Subcutaneous adipose tissue (tissue), 4 donors: ENCODE data around the gene FZD2. TPM values are rescaled to one million over a fixed set of nuclear protein-coding genes. Genes with fewer than 3 reads are reported as not detected.

Source experiments
- total RNA-seq, 4 donors: library from RNA; depleted of rRNA; stranded (reverse); fragments of >200 nt; gene quantifications; one replicate each; pipeline ENCODE4 v1.1.0, GENCODE V29; 2016
- TF ChIP-seq, protein P1 (sequence below): fragments of 450-650 bp; IDR thresholded peaks from one replicate; pipeline ENCODE4 v1.5.1; 2016; ENCODE audit warnings: low read depth, mild to moderate bottlenecking, control low read depth, antibody characterized with exemption, moderate library complexity

FZD2 gene
- total RNA-seq, 4 donors from 2014 or later: 0.75 to 5.6 (median 1.6) TPM

- TF ChIP-seq, protein P1, sequence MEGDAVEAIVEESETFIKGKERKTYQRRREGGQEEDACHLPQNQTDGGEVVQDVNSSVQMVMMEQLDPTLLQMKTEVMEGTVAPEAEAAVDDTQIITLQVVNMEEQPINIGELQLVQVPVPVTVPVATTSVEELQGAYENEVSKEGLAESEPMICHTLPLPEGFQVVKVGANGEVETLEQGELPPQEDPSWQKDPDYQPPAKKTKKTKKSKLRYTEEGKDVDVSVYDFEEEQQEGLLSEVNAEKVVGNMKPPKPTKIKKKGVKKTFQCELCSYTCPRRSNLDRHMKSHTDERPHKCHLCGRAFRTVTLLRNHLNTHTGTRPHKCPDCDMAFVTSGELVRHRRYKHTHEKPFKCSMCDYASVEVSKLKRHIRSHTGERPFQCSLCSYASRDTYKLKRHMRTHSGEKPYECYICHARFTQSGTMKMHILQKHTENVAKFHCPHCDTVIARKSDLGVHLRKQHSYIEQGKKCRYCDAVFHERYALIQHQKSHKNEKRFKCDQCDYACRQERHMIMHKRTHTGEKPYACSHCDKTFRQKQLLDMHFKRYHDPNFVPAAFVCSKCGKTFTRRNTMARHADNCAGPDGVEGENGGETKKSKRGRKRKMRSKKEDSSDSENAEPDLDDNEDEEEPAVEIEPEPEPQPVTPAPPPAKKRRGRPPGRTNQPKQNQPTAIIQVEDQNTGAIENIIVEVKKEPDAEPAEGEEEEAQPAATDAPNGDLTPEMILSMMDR: no peak
These were observed 44.7 kb downstream of the FZD2 start for GRCh38 chr17:44601973-44602372.

- TF ChIP-seq, protein P1: no peak
These were observed 45.1 kb downstream of the FZD2 start for GRCh38 chr17:44602390-44602789.

- TF ChIP-seq, protein P1: no peak
These were observed 45.7 kb downstream of the FZD2 start for GRCh38 chr17:44602970-44603369.

GRCh38 chr17:44604116-44604761, 47.0 kb downstream of the FZD2 start:
- TF ChIP-seq, protein P1: no peak

- TF ChIP-seq, protein P1: no peak
These were observed 47.6 kb downstream of the FZD2 start for GRCh38 chr17:44604768-44605485.

GRCh38 chr17:44606658-44607057, 49.4 kb downstream of the FZD2 start:
- TF ChIP-seq, protein P1: no peak

DNA sequence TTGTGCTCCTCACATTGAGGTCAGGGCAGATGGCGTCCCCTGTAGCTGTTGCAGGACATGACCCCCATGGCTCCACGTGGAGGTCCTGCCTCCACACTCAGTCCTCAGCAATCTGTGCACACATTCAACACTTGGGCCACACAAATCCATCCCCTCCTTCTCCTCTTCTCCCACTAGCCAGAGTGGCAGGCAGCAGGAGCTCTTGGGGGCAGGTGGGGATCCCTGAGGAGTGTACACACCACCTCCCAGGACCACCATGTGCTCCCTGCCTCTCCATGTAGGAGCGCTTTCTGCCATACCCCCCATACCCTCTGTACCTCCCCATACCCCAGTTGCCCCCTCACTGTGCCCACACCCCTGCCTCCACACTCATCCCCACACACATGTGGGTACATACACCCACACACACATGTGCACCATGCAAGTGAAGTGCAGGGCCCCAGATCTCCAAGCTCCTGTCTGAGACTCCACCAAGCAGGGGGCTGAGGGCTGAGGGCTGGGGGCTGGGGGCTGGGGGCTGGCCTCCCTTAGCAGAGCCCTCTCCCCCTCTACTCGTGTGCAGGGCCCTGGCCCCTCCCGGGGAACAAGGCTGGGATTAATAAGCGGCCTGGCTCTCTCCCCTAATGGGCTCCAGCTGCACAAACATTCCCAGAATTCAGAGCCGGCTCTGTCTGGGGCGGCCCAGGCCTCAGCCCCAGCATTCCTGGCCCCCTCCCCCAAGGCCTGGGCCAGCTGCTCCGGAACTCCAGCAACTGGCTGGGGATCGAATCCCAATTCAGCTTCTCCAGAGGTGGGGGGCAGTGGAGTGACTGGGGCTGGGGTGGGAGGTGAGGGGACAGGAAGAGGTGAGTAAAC, 50.8 kb downstream of the FZD2 start:
- TF ChIP-seq, protein P1: no peak
